ENCODE measurements around the gene MAD1L1. TPM values are rescaled to one million over a fixed set of nuclear protein-coding genes. Genes with fewer than 3 reads are reported as not detected.

MAD1L1 gene
- total and polyA plus RNA-seq, 2 of the 13 experiments (the other 11 are each of a cell fraction or from before 2014, with no cell fraction given): 17.4 to 64.7 TPM

- no peak for TF ChIP-seq SNAPC4 (CRISPR knock-in tag; IDR thresholded peaks at IDR 0.05)
- TF ChIP-seq KDM1A (CRISPR knock-in tag; IDR thresholded peaks at IDR 0.05): no peak
- no peak for TF ChIP-seq ZNF674 (CRISPR knock-in tag; IDR thresholded peaks at IDR 0.05; ENCODE audit: low read depth)
- no peak for TF ChIP-seq ZNF235 (CRISPR knock-in tag; IDR thresholded peaks at IDR 0.05; ENCODE audit: borderline replicate concordance)
- TF ChIP-seq ZNF776 (CRISPR knock-in tag; IDR thresholded peaks at IDR 0.05): no peak
- TF ChIP-seq FOSL2 (CRISPR knock-in tag; IDR thresholded peaks at IDR 0.05): peak; percentile 28; the same call in 1 of the 2 replicates
- no peak for TF ChIP-seq RFX3 (CRISPR knock-in tag; IDR thresholded peaks at IDR 0.05)
- peak; percentile 72 for TF ChIP-seq ZNF768 (CRISPR knock-in tag; IDR thresholded peaks at IDR 0.05)
- no peak for TF ChIP-seq ZFP62 (CRISPR knock-in tag; IDR thresholded peaks at IDR 0.05)
- peak; percentile 60; the same call in 1 of the 2 replicates for TF ChIP-seq ZFP90 (CRISPR knock-in tag; IDR thresholded peaks at IDR 0.05; ENCODE audit: borderline replicate concordance)
- TF ChIP-seq CREB1 (IDR thresholded peaks at IDR 0.05): peak; percentile 51
- peak; percentile 41; the same call in 1 of the 2 replicates for TF ChIP-seq CREB1 (CRISPR knock-in tag; IDR thresholded peaks at IDR 0.05)
- TF ChIP-seq ZNF512 (CRISPR knock-in tag; IDR thresholded peaks at IDR 0.05): no peak
- TF ChIP-seq RARG (CRISPR knock-in tag; IDR thresholded peaks at IDR 0.05; ENCODE audit: low read depth): no peak
- TF ChIP-seq HOMEZ (CRISPR knock-in tag; IDR thresholded peaks at IDR 0.05; ENCODE audit: low read depth): 0 out of 2 replicates have a peak, but pooled peaks have one; percentile 41
- TF ChIP-seq ATF7 (IDR thresholded peaks at IDR 0.05): no peak
- 0 out of 2 replicates have a peak, but pooled peaks have one; percentile 20 for TF ChIP-seq ATF7 (CRISPR knock-in tag; IDR thresholded peaks at IDR 0.05)
- TF ChIP-seq ZNF629 (CRISPR knock-in tag; conservative IDR thresholded peaks at IDR 0.05): no peak
- peak; percentile 75; the same call in 1 of the 2 replicates for TF ChIP-seq ZNF225 (CRISPR knock-in tag; IDR thresholded peaks at IDR 0.05)
- TF ChIP-seq ZNF484 (CRISPR knock-in tag; IDR thresholded peaks at IDR 0.05; ENCODE audit: borderline replicate concordance, low read depth): no peak
- TF ChIP-seq TEAD3 (CRISPR knock-in tag; optimal IDR thresholded peaks at IDR 0.05; ENCODE audit: borderline replicate concordance): peak; percentile 72
- TF ChIP-seq PLRG1 (conservative IDR thresholded peaks at IDR 0.05): no peak
These were observed 9.1 kb upstream of the MAD1L1 start, which contains the start of the genes MRM2 and NUDT1 (continued) for GRCh38 chr7:2241580-2242540.

Data from HepG2 (cell line).